Inflammatory macrophage (primary cell): ENCODE measurements around the gene CA9.
"Not testable (repeated sequence)": the region's sequence is repeated elsewhere in the genome, so short reads cannot be mapped to it uniquely, and the experiment has no call there.

ENCODE experiments used
- DNase-seq, 2 donors: peaks; one replicate each; pipeline ENCODE4 v3.0.0-alpha.2; 2020 to 2022
- total RNA-seq, 18 experiments: gene quantifications; one replicate each; lab custom pipeline; 2026; ENCODE audit warnings: mixed read lengths in 6 of 18, inconsistent platforms in 2 of 18; lab: John Stamatoyannopoulos, UW

CA9 gene
- 0 to 0.06 (median 0) reads per million in 18 experiments for total RNA-seq

DNA sequence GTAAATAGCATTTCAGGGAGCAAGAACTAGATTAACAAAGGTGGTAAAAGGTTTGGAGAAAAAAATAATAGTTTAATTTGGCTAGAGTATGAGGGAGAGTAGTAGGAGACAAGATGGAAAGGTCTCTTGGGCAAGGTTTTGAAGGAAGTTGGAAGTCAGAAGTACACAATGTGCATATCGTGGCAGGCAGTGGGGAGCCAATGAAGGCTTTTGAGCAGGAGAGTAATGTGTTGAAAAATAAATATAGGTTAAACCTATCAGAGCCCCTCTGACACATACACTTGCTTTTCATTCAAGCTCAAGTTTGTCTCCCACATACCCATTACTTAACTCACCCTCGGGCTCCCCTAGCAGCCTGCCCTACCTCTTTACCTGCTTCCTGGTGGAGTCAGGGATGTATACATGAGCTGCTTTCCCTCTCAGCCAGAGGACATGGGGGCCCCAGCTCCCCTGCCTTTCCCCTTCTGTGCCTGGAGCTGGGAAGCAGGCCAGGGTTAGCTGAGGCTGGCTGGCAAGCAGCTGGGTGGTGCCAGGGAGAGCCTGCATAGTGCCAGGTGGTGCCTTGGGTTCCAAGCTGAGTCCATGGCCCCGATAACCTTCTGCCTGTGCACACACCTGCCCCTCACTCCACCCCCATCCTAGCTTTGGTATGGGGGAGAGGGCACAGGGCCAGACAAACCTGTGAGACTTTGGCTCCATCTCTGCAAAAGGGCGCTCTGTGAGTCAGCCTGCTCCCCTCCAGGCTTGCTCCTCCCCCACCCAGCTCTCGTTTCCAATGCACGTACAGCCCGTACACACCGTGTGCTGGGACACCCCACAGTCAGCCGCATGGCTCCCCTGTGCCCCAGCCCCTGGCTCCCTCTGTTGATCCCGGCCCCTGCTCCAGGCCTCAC lies at the start of gene CA9:
CA9 (plus strand) TSS at position 797 of the 893 bp plus-strand sequence; CDS start at position 829, 32 bp downstream.
- no peak for DNase-seq

DNA sequence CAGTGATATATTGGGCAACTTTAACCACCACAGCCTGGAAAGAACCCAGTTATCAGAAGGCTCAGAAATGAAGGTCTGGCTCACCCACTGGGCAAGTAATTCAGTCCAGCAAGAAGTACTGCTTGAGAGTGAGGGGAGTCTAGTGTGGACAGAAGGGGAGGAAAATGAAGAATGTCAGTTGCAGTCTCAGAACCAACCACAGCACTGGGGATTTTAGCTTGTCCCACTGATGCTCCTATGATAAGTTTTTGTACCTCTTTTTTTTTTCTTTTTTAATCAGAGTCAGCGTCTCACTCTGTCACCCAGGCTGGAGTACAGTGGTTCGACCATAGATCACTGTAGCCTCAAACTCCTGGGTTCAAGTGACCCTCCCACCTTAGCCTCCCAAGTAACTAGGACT lies 46.2 kb upstream of the CA9 start:
- no peak for DNase-seq

DNA sequence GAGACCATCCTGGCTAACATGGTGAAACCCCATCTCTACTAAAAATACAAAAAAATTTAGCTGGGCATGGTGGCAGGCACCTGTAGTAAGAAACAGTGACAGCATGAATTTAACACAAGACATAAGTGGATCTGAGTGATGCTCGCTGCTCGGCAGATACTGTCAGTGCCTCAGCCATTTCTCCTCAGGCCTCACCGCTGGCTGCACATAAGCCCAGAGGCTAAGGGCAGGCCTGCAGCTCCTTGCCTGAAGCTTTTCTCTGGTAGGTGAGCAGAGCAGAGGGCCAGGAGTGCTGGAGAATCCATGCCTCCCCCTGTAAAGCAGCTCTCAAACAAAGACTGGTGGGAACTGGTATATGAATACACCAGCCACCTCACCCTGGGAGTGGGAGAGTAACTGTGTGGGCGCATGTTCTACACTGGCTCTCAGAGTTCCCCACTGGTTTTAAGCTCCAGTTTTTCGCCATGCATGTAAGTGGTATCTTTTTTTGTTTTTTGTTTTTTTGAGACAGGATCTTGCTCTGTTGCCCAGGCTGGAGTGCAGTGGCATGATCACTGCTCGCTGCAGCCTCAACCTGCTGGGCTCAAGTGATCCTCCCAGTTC lies 45.2 kb upstream of the CA9 start:
- peak in 1 of 2 donors; percentile 66 for DNase-seq

DNA sequence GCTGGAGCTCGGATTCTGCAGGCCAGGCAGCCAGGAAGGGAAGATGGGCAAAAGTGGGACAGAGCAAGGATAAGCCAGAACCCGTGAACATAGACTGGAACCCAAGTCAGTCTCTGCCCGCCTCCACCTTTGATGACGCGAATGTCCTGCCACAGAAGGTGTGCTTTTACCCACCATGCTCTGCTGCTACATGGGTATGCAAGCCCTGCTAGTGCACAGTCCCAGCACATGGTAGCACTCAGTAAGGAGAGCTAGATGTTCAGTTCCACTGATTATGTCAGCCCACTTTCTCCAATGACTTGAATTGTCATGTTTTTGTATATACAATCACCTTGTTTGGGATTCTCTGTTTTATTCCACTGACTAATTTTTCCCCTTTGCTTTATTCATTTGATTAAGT lies 44.1 kb upstream of the CA9 start:
- no peak for DNase-seq

DNA sequence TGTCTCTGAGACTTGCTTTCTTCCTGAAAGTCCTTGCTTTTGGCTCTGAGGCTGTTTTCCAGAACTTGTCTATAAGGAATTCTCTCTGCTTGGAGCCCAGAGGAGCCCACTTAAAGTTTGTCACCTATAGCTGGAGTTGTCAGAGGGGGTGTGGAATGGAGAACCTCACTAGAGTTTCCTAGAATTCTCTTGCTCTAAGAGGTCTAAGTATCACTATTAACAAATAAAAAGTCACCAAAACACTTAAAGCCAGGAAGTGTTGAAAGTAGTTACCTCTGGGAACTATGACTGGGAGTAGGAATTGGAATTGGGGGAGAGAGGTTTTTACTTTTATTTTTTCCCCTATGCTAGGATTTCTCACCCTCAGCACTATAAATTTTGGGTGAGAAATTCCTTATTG lies 38.0 kb upstream of the CA9 start:
- peak; percentile 1 to 30 for DNase-seq

DNA sequence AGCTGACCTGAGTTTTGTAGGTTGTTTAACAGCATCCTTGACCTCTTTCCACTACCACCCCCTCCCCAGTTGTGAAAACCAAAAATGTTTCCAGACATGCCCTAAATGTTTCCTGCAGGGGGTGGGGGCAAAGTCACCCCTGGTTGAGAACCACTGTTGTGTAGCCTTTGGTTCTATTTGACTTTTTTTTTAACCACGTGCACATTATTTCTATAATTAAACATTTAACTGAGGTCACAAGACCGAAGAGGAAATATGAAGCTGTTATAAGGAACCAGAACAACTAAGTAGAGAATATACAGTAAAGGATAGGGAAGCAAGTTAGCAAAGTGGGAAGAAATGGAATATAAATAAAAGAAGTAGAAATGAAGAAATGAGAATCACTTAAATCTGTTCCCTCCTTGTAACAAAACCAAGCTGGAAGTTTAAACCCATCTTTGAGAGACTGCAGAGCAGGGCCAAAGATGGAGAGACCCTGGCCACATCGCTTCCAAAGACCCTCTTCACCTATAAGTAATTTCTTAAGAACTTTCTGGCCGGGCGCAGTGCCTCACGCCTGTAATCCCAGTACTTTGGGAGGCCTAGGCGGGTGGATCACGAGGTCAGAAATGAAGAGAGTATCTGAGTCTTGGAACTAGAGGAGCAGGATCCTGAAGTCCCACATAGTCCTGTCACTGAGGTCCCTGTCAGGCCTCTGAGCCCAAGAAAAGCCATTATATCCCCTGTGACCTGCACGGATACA lies 37.4 kb upstream of the CA9 start:
- DNase-seq: peak; percentile 49 to 86

DNA sequence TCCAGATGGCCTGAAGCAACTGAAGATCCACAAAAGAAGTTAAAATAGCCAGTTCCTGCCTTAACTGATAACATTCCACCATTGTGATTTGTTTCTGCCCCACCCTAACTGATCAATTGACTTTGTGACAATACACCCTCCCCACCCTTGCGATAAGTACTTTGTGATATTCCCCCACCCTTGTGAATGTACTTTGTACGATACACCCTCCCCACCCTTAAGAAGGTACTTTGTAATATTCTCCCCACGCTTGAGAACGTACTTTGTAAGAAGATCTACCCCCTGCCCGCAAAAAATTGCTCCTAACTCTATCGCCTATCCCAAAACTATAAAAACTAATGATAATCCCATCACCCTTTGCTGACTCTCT lies 36.9 kb upstream of the CA9 start:
- DNase-seq: not testable (repeated sequence)

DNA sequence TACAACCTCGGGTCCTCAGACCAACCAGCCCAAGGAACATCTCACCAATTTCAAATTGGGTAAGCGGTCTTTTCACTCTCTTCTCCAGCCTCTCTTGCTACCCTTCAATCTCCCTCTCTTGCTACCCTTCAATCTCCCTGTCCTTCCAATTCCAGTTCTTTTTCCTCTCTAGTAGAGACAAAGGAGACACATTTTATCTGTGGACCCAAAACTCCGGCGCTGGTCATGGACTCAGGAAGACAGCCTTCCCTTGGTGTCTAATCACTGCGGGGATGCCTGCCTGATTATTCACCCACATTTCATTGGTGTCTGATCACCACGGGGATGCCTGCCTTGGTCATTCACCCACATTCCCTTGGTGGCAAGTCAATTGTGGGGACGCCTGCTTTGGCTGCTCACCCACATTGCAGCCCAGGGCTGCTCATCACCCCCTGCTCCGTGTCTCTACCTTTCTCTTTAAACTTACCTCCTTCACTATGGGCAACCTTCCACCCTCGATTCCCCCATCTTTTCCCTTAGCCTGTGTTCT lies 36.2 kb upstream of the CA9 start:
- not testable (repeated sequence) for DNase-seq

DNA sequence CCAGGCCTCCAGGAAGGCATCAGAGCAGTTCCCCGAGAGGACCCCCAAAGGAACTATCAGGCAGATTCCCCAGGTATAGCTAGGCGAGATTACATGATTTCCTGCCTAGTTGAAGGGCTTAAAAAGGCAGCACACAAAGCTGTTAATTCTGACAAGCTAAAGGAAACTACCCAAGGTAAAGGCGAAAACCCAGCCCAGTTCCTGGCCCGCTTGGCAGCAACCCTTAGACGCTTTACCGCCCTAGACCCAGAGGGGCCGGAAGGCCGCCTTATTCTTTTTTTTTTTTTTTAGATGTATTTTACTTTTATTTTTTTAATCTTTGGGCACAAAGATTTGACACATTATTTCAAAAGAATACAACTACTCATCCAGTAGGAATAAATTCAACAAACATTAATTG lies 35.0 kb upstream of the CA9 start:
- DNase-seq: peak in 1 of 2 donors; percentile 0

DNA sequence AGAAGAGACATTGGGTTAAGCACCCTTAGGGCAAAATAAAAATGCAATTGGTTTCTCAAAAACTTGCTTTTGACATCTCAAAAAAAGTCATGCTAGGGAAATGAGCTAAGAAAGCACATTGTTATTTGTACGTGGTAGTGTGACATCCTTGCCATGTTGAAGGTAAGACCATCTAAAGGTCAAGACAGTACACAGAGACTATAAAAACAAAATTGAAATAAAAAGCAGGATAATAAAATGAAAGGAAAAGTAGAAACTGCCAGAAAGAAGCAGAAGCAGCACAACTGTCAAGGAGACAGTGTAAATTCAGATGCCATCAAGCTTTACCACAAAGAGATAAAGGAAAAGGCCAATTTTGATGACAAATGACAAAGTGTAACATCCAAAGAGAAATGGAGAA lies 34.5 kb upstream of the CA9 start:
- not testable (repeated sequence) for DNase-seq

DNA sequence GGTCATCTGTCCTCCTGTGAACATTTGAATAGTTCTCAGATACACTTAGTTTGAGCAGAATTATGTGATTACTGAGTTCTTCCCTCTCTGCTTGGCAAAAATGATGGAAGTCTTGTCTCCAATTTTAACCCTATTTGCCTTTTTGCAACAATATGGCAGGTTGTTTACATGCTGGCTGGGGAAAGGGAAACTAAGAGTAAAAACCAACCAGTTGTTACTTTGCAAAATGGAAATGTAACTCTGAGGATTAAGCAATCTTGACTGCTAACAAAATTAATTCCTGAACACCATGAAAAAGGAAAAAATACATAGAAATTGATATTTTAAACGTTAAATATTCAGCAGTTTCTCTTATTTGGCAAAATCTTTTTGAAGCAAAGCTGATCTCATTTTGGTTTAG lies 34.1 kb upstream of the CA9 start:
- DNase-seq: no peak

DNA sequence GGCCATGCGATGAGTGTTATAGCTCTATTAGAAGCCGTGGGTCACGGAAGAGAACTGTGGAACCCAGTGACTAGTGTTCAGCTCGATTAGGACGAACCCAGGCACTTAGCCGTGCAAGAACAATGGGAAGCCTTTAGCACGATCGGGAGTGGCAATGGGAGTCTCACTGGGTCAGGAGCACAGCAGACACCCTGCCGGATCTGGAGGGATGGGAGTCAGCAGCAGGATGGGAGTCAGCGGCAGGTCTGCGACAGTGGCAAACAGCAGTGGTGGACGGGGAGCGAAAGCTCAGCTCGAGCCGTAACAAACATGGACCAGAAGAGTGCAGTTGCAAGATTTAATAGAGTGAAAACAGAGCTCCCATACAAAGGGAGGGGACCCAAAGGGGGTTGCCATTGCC lies 33.3 kb upstream of the CA9 start:
- not testable (repeated sequence) for DNase-seq

DNA sequence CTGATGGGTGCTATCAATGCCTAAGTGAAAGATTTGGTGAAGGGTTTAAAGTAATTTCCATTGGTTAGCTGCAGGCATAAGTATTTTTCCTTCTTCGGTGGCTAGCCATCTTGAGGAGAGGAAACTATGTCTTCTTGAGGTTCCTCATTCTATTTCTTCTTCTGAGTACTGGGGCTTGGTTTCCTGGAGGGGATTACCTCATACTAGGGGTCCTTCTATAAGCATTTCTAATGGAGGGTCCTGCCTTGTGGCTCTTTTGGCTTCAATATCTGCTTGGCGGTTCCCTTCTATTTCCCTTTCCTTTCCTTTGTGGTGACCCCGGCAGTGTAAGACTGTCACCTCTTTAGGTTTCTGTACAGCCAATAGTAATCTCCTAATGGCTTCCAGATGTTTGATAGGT lies 32.2 kb upstream of the CA9 start:
- DNase-seq: peak; percentile 0 to 29

DNA sequence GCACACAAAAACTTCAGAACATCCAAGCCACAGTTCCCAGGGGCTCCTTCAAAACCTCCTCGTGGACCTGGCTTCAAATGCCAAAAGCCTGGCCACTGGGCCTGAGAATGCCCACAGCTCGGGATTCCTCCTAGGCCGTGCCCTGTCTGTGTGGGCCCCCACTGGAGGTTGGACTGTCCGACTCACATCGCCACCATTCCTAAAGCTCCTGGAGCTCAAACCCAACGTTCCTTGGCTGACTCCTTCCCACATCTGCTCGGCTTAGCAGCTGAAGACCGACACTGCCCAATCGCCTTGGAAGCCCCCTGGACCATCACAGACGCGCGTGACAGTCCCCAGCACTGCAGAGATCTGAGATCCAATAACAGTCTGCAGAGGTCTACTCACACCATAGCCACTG lies 30.7 kb upstream of the CA9 start:
- no peak for DNase-seq

DNA sequence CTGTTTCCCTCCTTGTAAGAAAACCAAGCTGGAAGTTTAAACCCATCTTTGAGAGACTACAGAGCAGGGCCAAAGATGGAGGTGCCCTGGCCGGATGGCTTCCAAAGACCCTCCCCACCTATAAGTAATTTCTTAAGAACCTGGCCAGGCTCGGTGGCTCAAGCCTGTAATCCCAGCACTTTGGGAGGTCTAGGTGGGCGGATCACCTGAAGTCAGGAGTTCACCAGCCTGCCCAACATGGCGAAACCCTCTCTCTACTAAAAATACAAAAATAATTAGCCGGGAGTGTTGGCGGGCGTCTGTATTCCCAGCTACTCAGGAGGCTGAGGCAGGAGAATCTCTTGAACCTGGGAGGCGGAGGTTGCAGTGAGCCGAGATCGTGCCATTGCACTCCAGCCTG lies 28.0 kb upstream of the CA9 start:
- not testable (repeated sequence) for DNase-seq

DNA sequence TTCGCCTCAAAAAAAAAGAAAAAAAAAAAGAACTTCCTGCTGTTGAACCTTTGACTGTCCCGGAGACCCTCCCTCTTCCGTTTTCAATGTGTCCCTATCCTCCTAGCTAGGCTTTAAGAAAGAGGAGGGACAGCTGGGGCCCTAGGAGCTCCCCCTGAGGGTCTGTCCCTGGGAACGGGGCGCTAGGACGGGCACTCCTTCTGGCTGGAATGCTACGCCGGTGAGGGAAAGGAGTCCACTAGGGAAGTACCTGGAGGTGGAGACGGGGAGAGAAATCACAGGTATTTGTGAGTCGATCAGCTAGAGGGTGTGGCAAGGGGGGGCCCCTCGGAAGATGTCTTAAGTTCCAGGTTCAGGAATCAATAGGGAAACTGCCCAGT lies 27.6 kb upstream of the CA9 start:
- no peak for DNase-seq

DNA sequence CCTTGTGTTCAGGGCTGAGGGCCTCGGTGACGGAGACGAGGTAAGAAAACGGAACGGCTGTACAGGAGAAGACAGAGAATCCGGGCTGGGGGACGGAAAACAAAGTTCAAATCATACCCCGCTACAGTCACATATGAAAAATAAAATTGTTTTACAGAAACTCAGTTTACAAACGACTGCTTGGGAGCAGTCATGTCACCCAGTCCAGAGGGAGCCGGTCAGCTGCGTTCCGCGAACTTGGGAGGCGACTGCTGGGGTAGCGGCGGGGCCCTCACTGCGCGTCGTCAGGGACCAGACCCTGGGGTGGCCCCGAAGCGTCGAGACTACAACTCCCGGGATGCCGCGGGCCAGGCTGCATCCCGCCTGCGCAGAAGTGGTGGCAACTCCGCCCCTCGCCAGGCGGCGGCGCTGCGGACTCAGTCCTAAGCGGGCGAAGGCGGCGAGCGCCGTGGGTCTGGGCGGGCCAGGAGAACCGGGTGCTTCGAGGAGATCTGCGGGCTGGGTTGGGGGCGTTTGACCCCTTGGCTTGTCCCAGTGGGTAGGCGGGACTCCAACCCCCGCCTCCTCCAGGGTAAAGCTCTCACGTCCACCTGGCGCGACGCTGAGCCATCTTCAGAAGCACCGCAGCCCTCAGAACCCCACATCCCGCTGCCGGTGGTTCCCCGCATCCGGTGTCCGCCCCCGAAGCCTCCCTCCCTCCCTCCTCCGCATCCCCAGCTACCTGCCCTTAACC lies 27.0 kb upstream of the CA9 start:
- DNase-seq: peak; percentile 92 to 94

DNA sequence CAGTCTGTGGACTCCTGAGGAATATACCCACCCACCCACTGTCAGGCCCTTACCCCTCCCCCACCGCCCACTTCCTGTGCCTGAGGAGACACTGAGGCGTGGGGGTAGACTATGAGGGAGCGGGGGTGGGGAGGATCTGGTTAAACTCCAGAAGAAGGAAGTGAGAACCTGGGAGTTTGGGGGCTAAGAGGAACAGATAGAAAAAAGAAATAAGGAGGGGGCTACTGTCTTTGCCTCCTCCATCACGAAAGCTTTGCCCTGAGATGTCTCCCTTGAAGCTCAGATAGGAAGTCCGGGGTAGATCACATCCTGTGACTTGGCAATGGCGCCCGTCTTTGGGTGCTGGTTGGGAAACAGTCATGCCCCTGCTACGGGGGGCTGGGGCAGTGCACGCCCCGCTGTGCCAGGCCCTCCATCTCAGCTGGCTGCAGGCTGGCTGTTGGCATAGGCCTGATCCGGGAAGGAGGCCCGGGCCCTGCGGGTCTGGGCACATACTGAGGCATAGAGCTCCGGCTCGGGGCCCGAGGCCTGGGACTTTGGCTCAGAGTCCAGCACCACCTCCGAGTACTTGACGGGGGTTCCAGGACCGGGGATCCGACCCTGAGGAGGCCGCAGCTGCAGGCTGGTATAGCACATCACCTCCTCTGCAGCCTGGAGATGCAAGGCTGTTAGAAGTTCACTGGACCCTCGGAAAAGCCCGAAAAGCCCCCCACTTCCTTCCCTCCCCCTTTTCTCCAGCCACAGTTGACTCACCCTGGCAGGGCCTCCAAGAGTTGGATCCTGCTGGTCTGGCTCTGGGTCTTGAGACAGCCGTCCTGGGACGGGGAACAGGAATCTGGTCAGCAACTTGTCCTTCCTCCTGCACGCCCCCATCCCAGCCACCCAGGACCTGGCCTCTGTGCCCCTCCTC lies 24.0 kb upstream of the CA9 start:
- peak; percentile 52 to 79 for DNase-seq

DNA sequence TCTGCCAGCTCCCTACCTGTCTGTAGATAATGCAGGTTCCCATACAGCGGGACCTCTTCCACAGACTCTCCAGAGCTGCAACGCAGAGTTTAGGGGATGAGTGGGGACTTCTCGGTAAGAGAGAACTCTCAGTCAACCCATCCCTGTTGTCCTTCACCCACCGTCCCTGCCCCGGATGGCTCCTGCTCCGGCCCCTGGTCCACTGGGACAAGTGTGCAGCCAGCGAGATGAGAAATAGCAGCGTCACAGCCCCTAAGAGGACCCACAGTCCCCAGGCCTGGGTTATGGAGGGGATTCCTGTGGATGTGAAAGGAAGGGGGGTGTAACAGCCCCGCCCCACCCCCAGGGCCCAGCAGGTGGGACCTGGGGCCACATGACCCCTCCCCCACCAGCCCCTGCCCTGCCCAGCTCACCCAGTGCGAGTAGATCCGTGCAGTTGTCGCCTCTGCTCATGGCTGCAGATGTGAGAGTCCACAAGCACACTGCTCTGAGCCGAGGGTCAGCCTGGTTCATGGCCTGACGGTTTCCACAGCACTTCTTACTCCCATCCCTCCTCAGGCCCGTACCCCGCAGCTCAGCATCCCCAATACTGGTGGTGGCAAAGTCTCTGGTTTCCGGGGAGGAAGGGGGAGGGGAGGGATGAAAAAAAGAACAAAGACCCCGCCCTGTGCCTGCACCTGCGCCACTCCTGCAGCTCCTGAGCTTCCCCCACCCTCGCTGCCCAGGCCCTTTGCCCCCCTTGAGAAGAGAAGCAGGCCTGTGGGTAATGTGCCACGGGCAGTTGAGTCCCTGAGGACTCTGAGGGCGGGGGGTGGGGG lies 23.2 kb upstream of the CA9 start, which contains the start of gene SIT1:
SIT1 (minus strand) TSS at position 591 of the 818 bp plus-strand sequence; CDS start at position 513, 78 bp downstream.
- no peak for DNase-seq
